Measurements from ENCODE around the gene RAPGEF1. TPM values are rescaled to one million over a fixed set of nuclear protein-coding genes. Genes with fewer than 3 reads are reported as not detected.

Gene RAPGEF1
- total and polyA plus RNA-seq, 2 experiments from 2014 or later: 9.9 to 82.8 TPM

- TF ChIP-seq CTCF (conservative IDR thresholded peaks at IDR 0.05; ENCODE audit: low read depth in 2 of 2) (no peak), JUNB (IDR thresholded peaks at IDR 0.05; ENCODE audit: unreplicated experiment) (no peak)
- TF ChIP-seq, protein P1, sequence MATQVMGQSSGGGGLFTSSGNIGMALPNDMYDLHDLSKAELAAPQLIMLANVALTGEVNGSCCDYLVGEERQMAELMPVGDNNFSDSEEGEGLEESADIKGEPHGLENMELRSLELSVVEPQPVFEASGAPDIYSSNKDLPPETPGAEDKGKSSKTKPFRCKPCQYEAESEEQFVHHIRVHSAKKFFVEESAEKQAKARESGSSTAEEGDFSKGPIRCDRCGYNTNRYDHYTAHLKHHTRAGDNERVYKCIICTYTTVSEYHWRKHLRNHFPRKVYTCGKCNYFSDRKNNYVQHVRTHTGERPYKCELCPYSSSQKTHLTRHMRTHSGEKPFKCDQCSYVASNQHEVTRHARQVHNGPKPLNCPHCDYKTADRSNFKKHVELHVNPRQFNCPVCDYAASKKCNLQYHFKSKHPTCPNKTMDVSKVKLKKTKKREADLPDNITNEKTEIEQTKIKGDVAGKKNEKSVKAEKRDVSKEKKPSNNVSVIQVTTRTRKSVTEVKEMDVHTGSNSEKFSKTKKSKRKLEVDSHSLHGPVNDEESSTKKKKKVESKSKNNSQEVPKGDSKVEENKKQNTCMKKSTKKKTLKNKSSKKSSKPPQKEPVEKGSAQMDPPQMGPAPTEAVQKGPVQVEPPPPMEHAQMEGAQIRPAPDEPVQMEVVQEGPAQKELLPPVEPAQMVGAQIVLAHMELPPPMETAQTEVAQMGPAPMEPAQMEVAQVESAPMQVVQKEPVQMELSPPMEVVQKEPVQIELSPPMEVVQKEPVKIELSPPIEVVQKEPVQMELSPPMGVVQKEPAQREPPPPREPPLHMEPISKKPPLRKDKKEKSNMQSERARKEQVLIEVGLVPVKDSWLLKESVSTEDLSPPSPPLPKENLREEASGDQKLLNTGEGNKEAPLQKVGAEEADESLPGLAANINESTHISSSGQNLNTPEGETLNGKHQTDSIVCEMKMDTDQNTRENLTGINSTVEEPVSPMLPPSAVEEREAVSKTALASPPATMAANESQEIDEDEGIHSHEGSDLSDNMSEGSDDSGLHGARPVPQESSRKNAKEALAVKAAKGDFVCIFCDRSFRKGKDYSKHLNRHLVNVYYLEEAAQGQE (IDR thresholded peaks at IDR 0.05; ENCODE audit: unreplicated experiment): no peak
Measured at GRCh38 chr9:131587331-131587730, 152.5 kb downstream of the RAPGEF1 start (continued).

DNA sequence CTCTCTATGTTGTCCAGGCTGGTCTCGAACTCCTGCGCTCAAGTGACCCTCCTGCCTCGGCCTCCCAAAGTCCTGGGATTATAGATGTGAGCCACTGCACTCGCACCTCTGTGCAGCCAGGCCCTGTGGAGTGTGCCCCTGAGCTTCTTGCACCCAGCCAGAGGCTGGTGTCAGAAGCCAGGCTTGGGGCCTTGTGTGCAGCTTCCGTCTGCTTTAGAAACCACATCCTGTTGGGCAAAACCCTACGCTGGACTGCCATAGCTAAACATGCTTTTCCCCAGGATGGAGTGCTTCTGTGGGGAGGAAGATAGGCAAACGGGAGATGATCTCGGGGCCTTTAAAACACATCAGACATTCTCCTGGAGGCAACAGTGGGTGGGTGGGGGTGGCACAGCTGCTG, 154.5 kb downstream of the RAPGEF1 start:
- Histone ChIP-seq H4K20me1 (replicated peaks; ENCODE audit: insufficient read depth) (no peaks in the 10 kb centered on the region), H3K79me2 (replicated peaks; ENCODE audit: insufficient read depth) (no peaks in the 10 kb centered on the region), H3K36me3 (ENCODE audit: insufficient read depth) (no peaks in the 10 kb centered on the region), H3K27me3 (ENCODE audit: insufficient read depth) (no peaks in the 10 kb centered on the region), H3K4me1 (ENCODE audit: insufficient read depth) (no peaks in the 10 kb centered on the region), H3K4me3 (no peak overlapping the region), H3K27ac (ENCODE audit: low read depth) (no peak overlapping the region), H3K9me2 (ENCODE audit: insufficient read depth) (no peaks in the 10 kb centered on the region), H3F3A (replicated peaks; ENCODE audit: low read depth) (no peaks in the 10 kb centered on the region), H3K4me2 (no peak overlapping the region), H2AFZ (no peak overlapping the region)
- peaks cover 31% of the 10 kb centered on the region for H3K36me3 Mint-ChIP-seq (ENCODE audit: low read depth)
- no peak for ATAC-seq
- H3K27me3 Mint-ChIP-seq (ENCODE audit: insufficient read depth, low read depth, poor library complexity): peaks cover 19% of the 10 kb centered on the region
- H3K4me1 Mint-ChIP-seq: no peaks in the 10 kb centered on the region
- H3K27ac Mint-ChIP-seq: no peak overlapping the region
- H3K4me3 Mint-ChIP-seq: no peak overlapping the region
- H3K9me3 Mint-ChIP-seq: no peaks in the 10 kb centered on the region; the same call in 2 of the 3 replicates
- DNase-seq (ENCODE audit: low spot score): no peak
- TF ChIP-seq EZH2 (IDR thresholded peaks at IDR 0.05; ENCODE audit: low read depth, unreplicated experiment) (no peak), CREB1 (CRISPR knock-in tag; IDR thresholded peaks at IDR 0.05; ENCODE audit: low read depth) (no peak), NANOG (IDR thresholded peaks at IDR 0.05; ENCODE audit: borderline replicate concordance) (no peak), ZNF114 (CRISPR knock-in tag; IDR thresholded peaks at IDR 0.05) (no peak), STAT1 (IDR thresholded peaks at IDR 0.05; ENCODE audit: unreplicated experiment) (no peak), EZH2phosphoT487 (IDR thresholded peaks at IDR 0.05; ENCODE audit: unreplicated experiment) (no peak), ETS1 (IDR thresholded peaks at IDR 0.05) (no peak), CTCF (conservative IDR thresholded peaks at IDR 0.05; ENCODE audit: low read depth in 2 of 2) (no peak)
- TF ChIP-seq, protein P1 (IDR thresholded peaks at IDR 0.05; ENCODE audit: unreplicated experiment): no peak
